Liver (tissue), 9 donors: ENCODE data around the gene LMAN2. TPM values are rescaled to one million over a fixed set of nuclear protein-coding genes. Genes with fewer than 3 reads are reported as not detected.
A peak's percentile ranks its signal among the peaks of the same experiment; 100 is the strongest.

Experiments
- DNase-seq: peaks from one replicate; pipeline ENCODE4 v3.0.0-alpha.2; 2017; ENCODE audit warnings: low spot score
- H3K27ac ChIP-seq, 2 donors: one replicate each; pipeline ENCODE4 v1.7.0; 2013; ENCODE audit warnings: inconsistent platforms in 2 of 2, low read length in 2 of 2, control low read depth in 1 of 2, low read depth in 1 of 2, mild to moderate bottlenecking in 1 of 2
- H3K27me3 ChIP-seq, 4 donors: one replicate each; pipeline versions ENCODE4 v1.6.1 to v1.7.0; 2013; ENCODE audit warnings: low read length in 3 of 4, inconsistent platforms in 1 of 4, mild to moderate bottlenecking in 1 of 4, moderate library complexity in 1 of 4; ENCODE audit not compliant: control insufficient read depth in 4 of 4, insufficient read depth in 4 of 4
- H3K36me3 ChIP-seq, 4 donors: one replicate each; pipeline versions ENCODE4 v1.6.1 to v1.7.0; 2013; ENCODE audit warnings: low read length in 3 of 4, mild to moderate bottlenecking in 3 of 4, low read depth in 1 of 4, moderate library complexity in 1 of 4; ENCODE audit not compliant: control insufficient read depth in 4 of 4, insufficient read depth in 3 of 4
- H3K4me1 ChIP-seq, 4 donors: one replicate each; pipeline versions ENCODE4 v1.6.1 to v1.7.0; 2013; ENCODE audit warnings: low read length in 3 of 4, mild to moderate bottlenecking in 3 of 4, moderate library complexity in 1 of 4; ENCODE audit not compliant: control insufficient read depth in 4 of 4, insufficient read depth in 4 of 4
- H3K4me3 ChIP-seq, 3 donors: one replicate each; pipeline versions ENCODE4 v1.6.1 to v1.7.0; 2013; ENCODE audit warnings: low read length in 3 of 3, control low read depth in 1 of 3, low read depth in 1 of 3, mild to moderate bottlenecking in 1 of 3
- H3K9ac ChIP-seq, 2 donors: one replicate each; pipeline ENCODE4 v1.7.0; 2013; ENCODE audit warnings: low read length in 2 of 2, mild to moderate bottlenecking in 2 of 2, moderate library complexity in 2 of 2, control low read depth in 1 of 2, low read depth in 1 of 2
- H3K9me3 ChIP-seq, 4 donors: one replicate each; pipeline versions ENCODE4 v1.6.1 to v1.7.0; 2013; ENCODE audit warnings: low read length in 3 of 4; ENCODE audit not compliant: control insufficient read depth in 4 of 4
- FOXA1 ChIP-seq: IDR thresholded peaks from 2 replicates; pipeline ENCODE4 v1.6.1; 2016; ENCODE audit warnings: antibody characterized with exemption
- GABPA ChIP-seq, 2 donors: IDR thresholded peaks in 1 of 2; conservative IDR thresholded peaks in 1 of 2; 2 replicates each; pipeline ENCODE4 v1.6.1; 2016; ENCODE audit warnings: antibody characterized with exemption in 2 of 2, mild to moderate bottlenecking in 1 of 2, moderate library complexity in 1 of 2
- HNF4A ChIP-seq, 2 donors: conservative IDR thresholded peaks; 2 replicates each; pipeline ENCODE4 v1.6.1; 2016; ENCODE audit warnings: antibody characterized with exemption in 2 of 2, mild to moderate bottlenecking in 2 of 2
- HNF4G ChIP-seq: IDR thresholded peaks from 2 replicates; pipeline ENCODE4 v1.6.1; 2016; ENCODE audit warnings: antibody characterized with exemption
- JUND ChIP-seq, 2 donors: IDR thresholded peaks; 2 replicates each; pipeline ENCODE4 v1.6.1; 2016; ENCODE audit warnings: antibody characterized with exemption in 2 of 2
- NR2F2 ChIP-seq: IDR thresholded peaks from 2 replicates; pipeline ENCODE4 v1.6.1; 2016; ENCODE audit warnings: antibody characterized with exemption
- RAD21 ChIP-seq, 2 donors: IDR thresholded peaks; 2 replicates each; pipeline ENCODE4 v1.6.1; 2016; ENCODE audit warnings: antibody characterized with exemption in 2 of 2, mild to moderate bottlenecking in 2 of 2
- RXRA ChIP-seq, 2 donors: IDR thresholded peaks; 2 replicates each; pipeline ENCODE4 v1.6.1; 2017 to 2018; ENCODE audit warnings: antibody characterized with exemption in 2 of 2, mild to moderate bottlenecking in 1 of 2
- SP1 ChIP-seq: IDR thresholded peaks from 2 replicates; pipeline ENCODE4 v1.6.1; 2018; ENCODE audit warnings: antibody characterized with exemption, mild to moderate bottlenecking
- TAF1 ChIP-seq: conservative IDR thresholded peaks from 2 replicates; pipeline ENCODE4 v1.6.1; 2016; ENCODE audit warnings: antibody characterized with exemption, mild to moderate bottlenecking
- YY1 ChIP-seq: IDR thresholded peaks from 2 replicates; pipeline ENCODE4 v1.6.1; 2016; ENCODE audit warnings: antibody characterized with exemption, mild to moderate bottlenecking
- WGBS: extraction: QIAGEN DNeasy Blood & Tissue Kit; methylation state at CpG from one replicate; pipeline ENCODE4 v1.1.7; 2013; 5-methylcytosine and 5-hydroxymethylcytosine counted together
- polyA plus RNA-seq, 2 donors: library from polyadenylated mRNA; stranded (reverse) in 1 of 2; unstranded in 1 of 2; fragments of 200-250 nt in 1 of 2; fragments of >200 nt in 1 of 2; fragmentation: Nextera tagmentation in 1 of 2; extraction: Ambion mirVana in 1 of 2; gene quantifications; one replicate each; pipeline versions ENCODE4 v1.2.1 to v1.2.3, GENCODE V29; 2013 to 2015
- total RNA-seq, 2 donors: library from RNA; depleted of rRNA; stranded (reverse); fragments of >200 nt; gene quantifications; one replicate each; pipeline ENCODE4 v1.2.3, GENCODE V29; 2014
- TF ChIP-seq, protein P1 (sequence below): fragments of 150-350 bp; IDR thresholded peaks from 2 replicates; pipeline ENCODE4 v1.5.1; 2017; ENCODE audit warnings: improper control_type of control experiment, low read depth, low read length; ENCODE audit not compliant: missing input control
- TF ChIP-seq, protein P2 (sequence below): IDR thresholded peaks from 2 replicates; pipeline ENCODE4 v1.6.1; 2016; ENCODE audit warnings: antibody characterized with exemption, mild to moderate bottlenecking
- TF ChIP-seq, protein P3 (sequence below): IDR thresholded peaks from 2 replicates; pipeline ENCODE4 v1.6.1; 2016; ENCODE audit warnings: antibody characterized with exemption
- TF ChIP-seq, protein P4 (sequence below): IDR thresholded peaks from 2 replicates; pipeline ENCODE4 v1.6.1; 2016; ENCODE audit warnings: antibody characterized with exemption
- TF ChIP-seq, protein P5 (sequence below): IDR thresholded peaks from 2 replicates; pipeline ENCODE4 v1.6.1; 2016; ENCODE audit warnings: antibody characterized with exemption
- donor health status: healthy.
- donor health status: healthy.
- donor health status: healthy.
- donor health status: healthy.
- donor health status: healthy.

The LMAN2 gene
- total and polyA plus RNA-seq, 4 donors: 243 to 478 (median 364) TPM

DNA sequence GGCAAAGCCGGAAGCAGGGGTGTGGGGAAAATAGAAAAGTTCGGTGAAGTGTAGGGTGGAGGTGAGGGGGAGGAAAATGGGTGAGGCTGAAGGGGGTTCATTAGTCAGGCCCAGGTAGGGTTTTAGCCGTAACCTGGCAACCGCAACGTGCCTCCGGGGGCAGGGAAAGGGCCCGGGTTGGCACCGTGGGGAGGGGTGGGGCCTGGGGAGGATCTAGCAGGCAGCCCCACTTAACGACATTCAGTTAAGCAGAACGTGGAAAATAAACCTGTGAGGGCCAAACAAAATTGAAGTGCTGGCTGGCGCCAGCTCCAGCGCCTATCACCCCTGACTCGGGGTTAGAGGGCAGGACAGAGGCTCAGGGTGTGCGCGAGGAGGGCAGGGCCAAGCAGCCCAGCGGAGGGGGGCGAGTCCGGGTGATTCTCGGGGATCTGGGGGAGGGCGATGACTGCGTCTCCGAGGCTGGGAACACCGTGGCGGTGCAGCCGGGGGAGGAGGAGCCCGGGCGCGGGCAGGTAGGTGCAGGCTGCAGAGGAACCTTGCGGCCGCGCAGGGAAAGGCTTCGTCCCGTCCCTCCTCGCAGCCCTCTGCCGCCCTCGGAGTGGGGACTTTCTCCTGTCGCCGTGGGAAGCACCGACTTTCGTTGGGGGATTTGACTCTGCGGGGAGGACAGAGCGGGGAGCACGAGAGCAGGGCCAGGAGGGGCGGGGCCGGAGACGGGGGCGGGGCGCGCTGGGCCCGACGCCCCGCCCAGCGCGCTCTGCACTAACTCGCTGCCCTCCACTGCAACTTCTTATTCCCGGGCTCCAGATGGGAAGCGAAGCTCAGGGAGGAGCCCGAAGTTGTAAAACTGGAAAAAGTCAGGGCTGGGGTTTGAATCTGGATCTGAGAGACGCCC is 11.4 kb upstream of the LMAN2 start:
- peak overlapping the region; percentile 50 to 66 (median 50) for H3K4me3 ChIP-seq
- TF ChIP-seq FOXA1 (no peak), HNF4G (no peak), YY1 (peak; percentile 30), SP1 (peak; percentile 52), HNF4A (conservative IDR thresholded peaks at IDR 0.05) (peak; percentile 57 to 60), RXRA (IDR thresholded peaks at IDR 0.05) (peak; percentile 23 to 43), NR2F2 (no peak)
- TF ChIP-seq, protein P1, sequence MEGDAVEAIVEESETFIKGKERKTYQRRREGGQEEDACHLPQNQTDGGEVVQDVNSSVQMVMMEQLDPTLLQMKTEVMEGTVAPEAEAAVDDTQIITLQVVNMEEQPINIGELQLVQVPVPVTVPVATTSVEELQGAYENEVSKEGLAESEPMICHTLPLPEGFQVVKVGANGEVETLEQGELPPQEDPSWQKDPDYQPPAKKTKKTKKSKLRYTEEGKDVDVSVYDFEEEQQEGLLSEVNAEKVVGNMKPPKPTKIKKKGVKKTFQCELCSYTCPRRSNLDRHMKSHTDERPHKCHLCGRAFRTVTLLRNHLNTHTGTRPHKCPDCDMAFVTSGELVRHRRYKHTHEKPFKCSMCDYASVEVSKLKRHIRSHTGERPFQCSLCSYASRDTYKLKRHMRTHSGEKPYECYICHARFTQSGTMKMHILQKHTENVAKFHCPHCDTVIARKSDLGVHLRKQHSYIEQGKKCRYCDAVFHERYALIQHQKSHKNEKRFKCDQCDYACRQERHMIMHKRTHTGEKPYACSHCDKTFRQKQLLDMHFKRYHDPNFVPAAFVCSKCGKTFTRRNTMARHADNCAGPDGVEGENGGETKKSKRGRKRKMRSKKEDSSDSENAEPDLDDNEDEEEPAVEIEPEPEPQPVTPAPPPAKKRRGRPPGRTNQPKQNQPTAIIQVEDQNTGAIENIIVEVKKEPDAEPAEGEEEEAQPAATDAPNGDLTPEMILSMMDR: no peak
- TF ChIP-seq, protein P2, sequence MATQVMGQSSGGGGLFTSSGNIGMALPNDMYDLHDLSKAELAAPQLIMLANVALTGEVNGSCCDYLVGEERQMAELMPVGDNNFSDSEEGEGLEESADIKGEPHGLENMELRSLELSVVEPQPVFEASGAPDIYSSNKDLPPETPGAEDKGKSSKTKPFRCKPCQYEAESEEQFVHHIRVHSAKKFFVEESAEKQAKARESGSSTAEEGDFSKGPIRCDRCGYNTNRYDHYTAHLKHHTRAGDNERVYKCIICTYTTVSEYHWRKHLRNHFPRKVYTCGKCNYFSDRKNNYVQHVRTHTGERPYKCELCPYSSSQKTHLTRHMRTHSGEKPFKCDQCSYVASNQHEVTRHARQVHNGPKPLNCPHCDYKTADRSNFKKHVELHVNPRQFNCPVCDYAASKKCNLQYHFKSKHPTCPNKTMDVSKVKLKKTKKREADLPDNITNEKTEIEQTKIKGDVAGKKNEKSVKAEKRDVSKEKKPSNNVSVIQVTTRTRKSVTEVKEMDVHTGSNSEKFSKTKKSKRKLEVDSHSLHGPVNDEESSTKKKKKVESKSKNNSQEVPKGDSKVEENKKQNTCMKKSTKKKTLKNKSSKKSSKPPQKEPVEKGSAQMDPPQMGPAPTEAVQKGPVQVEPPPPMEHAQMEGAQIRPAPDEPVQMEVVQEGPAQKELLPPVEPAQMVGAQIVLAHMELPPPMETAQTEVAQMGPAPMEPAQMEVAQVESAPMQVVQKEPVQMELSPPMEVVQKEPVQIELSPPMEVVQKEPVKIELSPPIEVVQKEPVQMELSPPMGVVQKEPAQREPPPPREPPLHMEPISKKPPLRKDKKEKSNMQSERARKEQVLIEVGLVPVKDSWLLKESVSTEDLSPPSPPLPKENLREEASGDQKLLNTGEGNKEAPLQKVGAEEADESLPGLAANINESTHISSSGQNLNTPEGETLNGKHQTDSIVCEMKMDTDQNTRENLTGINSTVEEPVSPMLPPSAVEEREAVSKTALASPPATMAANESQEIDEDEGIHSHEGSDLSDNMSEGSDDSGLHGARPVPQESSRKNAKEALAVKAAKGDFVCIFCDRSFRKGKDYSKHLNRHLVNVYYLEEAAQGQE: no peak
- peak; percentile 84 for DNase-seq
- H3K4me1 ChIP-seq: peaks cover 28 to 73% (median 65%) of the 10 kb centered on the region in 4 donors
- H3K9me3 ChIP-seq: no peaks in the 10 kb centered on the region
- no peaks in the 10 kb centered on the region for H3K27me3 ChIP-seq
- no peaks in the 10 kb centered on the region for H3K36me3 ChIP-seq
- peak overlapping the region; percentile 78 to 89 for H3K27ac ChIP-seq
- 5% methylated on average over 59 of the region's 59 CpGs for WGBS
- H3K9ac ChIP-seq: peak overlapping the region; percentile 29 to 37

DNA sequence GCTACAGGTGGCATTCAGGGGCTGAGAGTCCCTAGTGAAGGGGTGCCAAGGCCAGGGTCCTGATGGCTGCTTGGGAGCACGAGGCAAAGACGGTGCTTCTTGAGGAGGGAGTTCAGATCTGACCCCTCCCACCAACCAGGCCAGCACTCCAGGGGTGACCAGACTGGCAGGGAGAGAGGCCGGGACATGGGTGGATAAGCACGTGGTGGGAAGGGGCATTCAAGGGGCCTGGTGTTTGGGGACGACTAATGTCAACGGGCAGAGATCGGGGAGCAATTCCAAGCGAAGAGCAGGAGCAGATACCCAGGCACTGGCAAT is 10.8 kb upstream of the LMAN2 start:
- peak overlapping the region; percentile 78 to 89 for H3K27ac ChIP-seq
- H3K4me1 ChIP-seq: peaks cover 23 to 73% (median 65%) of the 10 kb centered on the region in 4 donors
- DNase-seq: peak; percentile 30
- no peak overlapping the region for H3K4me3 ChIP-seq
- 72% methylated on average over 8 of the region's 8 CpGs for WGBS
- no peaks in the 10 kb centered on the region for H3K9me3 ChIP-seq
- H3K27me3 ChIP-seq: no peaks in the 10 kb centered on the region
- no peaks in the 10 kb centered on the region for H3K36me3 ChIP-seq
- H3K9ac ChIP-seq: no peak overlapping the region
- TF ChIP-seq JUND (IDR thresholded peaks at IDR 0.05) (no peak), HNF4G (no peak), RXRA (IDR thresholded peaks at IDR 0.05) (no peak), RAD21 (IDR thresholded peaks at IDR 0.05) (no peak), SP1 (no peak), GABPA (IDR thresholded peaks at IDR 0.05 in 1 of 2, conservative IDR thresholded peaks at IDR 0.05 in 1 of 2) (no peak), TAF1 (no peak), FOXA1 (no peak), HNF4A (conservative IDR thresholded peaks at IDR 0.05) (no peak)
- TF ChIP-seq, protein P3, sequence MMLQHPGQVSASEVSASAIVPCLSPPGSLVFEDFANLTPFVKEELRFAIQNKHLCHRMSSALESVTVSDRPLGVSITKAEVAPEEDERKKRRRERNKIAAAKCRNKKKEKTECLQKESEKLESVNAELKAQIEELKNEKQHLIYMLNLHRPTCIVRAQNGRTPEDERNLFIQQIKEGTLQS: no peak
- TF ChIP-seq, protein P2: no peak
- TF ChIP-seq, protein P1: no peak
- TF ChIP-seq, protein P4, sequence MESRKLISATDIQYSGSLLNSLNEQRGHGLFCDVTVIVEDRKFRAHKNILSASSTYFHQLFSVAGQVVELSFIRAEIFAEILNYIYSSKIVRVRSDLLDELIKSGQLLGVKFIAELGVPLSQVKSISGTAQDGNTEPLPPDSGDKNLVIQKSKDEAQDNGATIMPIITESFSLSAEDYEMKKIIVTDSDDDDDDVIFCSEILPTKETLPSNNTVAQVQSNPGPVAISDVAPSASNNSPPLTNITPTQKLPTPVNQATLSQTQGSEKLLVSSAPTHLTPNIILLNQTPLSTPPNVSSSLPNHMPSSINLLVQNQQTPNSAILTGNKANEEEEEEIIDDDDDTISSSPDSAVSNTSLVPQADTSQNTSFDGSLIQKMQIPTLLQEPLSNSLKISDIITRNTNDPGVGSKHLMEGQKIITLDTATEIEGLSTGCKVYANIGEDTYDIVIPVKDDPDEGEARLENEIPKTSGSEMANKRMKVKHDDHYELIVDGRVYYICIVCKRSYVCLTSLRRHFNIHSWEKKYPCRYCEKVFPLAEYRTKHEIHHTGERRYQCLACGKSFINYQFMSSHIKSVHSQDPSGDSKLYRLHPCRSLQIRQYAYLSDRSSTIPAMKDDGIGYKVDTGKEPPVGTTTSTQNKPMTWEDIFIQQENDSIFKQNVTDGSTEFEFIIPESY: no peak
- TF ChIP-seq, protein P5, sequence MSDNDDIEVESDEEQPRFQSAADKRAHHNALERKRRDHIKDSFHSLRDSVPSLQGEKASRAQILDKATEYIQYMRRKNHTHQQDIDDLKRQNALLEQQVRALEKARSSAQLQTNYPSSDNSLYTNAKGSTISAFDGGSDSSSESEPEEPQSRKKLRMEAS: no peak
